ENCODE data around the gene CHRNG.
A peak's percentile ranks its signal among the peaks of the same experiment; 100 is the strongest.

Gene CHRNG

DNA sequence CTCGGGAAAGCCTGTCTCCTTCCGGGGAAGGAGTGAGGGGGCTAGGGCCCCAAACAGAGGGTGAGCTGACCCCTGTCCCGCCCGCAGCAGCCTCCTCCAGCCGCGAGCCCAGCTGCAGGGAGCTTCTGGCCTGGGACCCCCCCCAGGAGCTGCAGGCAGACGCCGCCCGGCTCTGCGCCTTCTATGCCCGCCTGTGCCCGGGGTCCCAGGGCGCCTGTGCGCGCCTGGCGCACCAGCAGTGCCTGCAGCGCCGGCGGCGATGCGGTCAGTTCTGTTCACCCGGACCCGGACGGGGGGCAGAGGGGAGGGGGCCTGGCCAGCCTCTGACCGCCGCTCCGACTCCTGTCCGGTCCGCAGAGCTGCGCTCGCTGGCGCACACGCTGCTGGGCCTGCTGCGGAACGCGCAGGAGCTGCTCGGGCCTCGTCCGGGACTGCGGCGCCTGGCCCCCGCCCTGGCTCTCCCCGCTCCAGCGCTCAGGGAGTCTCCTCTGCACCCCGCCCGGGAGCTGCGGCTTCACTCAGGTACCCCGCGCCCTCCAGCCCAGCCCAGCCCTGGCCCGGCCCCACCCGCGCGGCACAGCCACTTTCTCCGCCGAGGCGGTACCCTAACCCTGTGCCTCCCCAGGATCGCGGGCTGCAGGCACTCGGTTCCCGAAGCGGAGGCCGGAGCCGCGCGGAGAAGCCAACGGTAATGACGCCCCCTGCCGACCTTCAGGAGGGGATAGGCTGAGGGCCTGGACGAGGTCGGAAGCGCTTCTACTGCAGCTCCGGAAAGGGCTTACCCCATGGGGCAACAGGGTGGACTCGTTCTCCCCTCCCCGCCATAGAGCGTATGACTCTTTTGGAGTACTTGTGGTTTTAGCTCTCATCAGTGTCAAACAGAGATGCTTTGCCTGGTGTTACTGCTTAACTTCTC is 15.6 kb upstream of the CHRNG start (continued):
- TF ChIP-seq KLF1 (tag by site-specific recombination; IDR thresholded peaks at IDR 0.05), result peak; percentile 64
- TF ChIP-seq, protein P1, sequence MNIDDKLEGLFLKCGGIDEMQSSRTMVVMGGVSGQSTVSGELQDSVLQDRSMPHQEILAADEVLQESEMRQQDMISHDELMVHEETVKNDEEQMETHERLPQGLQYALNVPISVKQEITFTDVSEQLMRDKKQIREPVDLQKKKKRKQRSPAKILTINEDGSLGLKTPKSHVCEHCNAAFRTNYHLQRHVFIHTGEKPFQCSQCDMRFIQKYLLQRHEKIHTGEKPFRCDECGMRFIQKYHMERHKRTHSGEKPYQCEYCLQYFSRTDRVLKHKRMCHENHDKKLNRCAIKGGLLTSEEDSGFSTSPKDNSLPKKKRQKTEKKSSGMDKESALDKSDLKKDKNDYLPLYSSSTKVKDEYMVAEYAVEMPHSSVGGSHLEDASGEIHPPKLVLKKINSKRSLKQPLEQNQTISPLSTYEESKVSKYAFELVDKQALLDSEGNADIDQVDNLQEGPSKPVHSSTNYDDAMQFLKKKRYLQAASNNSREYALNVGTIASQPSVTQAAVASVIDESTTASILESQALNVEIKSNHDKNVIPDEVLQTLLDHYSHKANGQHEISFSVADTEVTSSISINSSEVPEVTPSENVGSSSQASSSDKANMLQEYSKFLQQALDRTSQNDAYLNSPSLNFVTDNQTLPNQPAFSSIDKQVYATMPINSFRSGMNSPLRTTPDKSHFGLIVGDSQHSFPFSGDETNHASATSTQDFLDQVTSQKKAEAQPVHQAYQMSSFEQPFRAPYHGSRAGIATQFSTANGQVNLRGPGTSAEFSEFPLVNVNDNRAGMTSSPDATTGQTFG (tag by site-specific recombination; IDR thresholded peaks at IDR 0.05; ENCODE audit: borderline replicate concordance), result no peak
- TF ChIP-seq ZNF366 (tag by site-specific recombination; conservative IDR thresholded peaks at IDR 0.05), result no peak
- TF ChIP-seq, protein P2, sequence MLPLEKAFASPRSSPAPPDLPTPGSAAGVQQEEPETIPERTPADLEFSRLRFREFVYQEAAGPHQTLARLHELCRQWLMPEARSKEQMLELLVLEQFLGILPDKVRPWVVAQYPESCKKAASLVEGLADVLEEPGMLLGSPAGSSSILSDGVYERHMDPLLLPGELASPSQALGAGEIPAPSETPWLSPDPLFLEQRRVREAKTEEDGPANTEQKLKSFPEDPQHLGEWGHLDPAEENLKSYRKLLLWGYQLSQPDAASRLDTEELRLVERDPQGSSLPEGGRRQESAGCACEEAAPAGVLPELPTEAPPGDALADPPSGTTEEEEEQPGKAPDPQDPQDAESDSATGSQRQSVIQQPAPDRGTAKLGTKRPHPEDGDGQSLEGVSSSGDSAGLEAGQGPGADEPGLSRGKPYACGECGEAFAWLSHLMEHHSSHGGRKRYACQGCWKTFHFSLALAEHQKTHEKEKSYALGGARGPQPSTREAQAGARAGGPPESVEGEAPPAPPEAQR (tag by site-specific recombination; IDR thresholded peaks at IDR 0.05), result no peak
- no peak for TF ChIP-seq ZNF341 (tag by site-specific recombination; IDR thresholded peaks at IDR 0.05; ENCODE audit: low read depth)
- TF ChIP-seq, protein P3, sequence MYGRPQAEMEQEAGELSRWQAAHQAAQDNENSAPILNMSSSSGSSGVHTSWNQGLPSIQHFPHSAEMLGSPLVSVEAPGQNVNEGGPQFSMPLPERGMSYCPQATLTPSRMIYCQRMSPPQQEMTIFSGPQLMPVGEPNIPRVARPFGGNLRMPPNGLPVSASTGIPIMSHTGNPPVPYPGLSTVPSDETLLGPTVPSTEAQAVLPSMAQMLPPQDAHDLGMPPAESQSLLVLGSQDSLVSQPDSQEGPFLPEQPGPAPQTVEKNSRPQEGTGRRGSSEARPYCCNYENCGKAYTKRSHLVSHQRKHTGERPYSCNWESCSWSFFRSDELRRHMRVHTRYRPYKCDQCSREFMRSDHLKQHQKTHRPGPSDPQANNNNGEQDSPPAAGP (tag by site-specific recombination; IDR thresholded peaks at IDR 0.05), result no peak
- TF ChIP-seq, protein P4, sequence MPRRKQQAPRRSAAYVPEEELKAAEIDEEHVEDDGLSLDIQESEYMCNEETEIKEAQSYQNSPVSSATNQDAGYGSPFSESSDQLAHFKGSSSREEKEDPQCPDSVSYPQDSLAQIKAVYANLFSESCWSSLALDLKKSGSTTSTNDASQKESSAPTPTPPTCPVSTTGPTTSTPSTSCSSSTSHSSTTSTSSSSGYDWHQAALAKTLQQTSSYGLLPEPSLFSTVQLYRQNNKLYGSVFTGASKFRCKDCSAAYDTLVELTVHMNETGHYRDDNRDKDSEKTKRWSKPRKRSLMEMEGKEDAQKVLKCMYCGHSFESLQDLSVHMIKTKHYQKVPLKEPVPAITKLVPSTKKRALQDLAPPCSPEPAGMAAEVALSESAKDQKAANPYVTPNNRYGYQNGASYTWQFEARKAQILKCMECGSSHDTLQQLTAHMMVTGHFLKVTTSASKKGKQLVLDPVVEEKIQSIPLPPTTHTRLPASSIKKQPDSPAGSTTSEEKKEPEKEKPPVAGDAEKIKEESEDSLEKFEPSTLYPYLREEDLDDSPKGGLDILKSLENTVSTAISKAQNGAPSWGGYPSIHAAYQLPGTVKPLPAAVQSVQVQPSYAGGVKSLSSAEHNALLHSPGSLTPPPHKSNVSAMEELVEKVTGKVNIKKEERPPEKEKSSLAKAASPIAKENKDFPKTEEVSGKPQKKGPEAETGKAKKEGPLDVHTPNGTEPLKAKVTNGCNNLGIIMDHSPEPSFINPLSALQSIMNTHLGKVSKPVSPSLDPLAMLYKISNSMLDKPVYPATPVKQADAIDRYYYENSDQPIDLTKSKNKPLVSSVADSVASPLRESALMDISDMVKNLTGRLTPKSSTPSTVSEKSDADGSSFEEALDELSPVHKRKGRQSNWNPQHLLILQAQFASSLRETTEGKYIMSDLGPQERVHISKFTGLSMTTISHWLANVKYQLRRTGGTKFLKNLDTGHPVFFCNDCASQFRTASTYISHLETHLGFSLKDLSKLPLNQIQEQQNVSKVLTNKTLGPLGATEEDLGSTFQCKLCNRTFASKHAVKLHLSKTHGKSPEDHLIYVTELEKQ (tag by site-specific recombination; IDR thresholded peaks at IDR 0.05; ENCODE audit: borderline replicate concordance), result no peak
- TF ChIP-seq ZNF169 (tag by site-specific recombination; IDR thresholded peaks at IDR 0.05), result no peak
- TF ChIP-seq MYNN (tag by site-specific recombination; IDR thresholded peaks at IDR 0.05; ENCODE audit: borderline replicate concordance), result no peak
- TF ChIP-seq ZNF433 (tag by site-specific recombination; IDR thresholded peaks at IDR 0.05; ENCODE audit: low read depth), result no peak
- no peak for TF ChIP-seq ZBTB21 (tag by site-specific recombination; IDR thresholded peaks at IDR 0.05)
- peak; percentile 41 for TF ChIP-seq GLIS1 (tag by site-specific recombination; IDR thresholded peaks at IDR 0.05)
- no peak for TF ChIP-seq ZNF214 (tag by site-specific recombination; IDR thresholded peaks at IDR 0.05; ENCODE audit: borderline replicate concordance)
- no peak for TF ChIP-seq SALL2 (tag by site-specific recombination; IDR thresholded peaks at IDR 0.05; ENCODE audit: borderline replicate concordance)
- no peak for TF ChIP-seq ZNF239 (tag by site-specific recombination; IDR thresholded peaks at IDR 0.05)
- no peak for TF ChIP-seq ZNF664 (tag by site-specific recombination; IDR thresholded peaks at IDR 0.05)
- no peak for TF ChIP-seq WT1 (tag by site-specific recombination; IDR thresholded peaks at IDR 0.05)
- no peak for TF ChIP-seq ZNF501 (tag by site-specific recombination; IDR thresholded peaks at IDR 0.05)
- TF ChIP-seq ZNF837 (tag by site-specific recombination; IDR thresholded peaks at IDR 0.05), result no peak
- no peak for TF ChIP-seq TCF7L2 (IDR thresholded peaks at IDR 0.05; ENCODE audit: borderline replicate concordance, low read depth, low read length)
- TF ChIP-seq, protein P5, sequence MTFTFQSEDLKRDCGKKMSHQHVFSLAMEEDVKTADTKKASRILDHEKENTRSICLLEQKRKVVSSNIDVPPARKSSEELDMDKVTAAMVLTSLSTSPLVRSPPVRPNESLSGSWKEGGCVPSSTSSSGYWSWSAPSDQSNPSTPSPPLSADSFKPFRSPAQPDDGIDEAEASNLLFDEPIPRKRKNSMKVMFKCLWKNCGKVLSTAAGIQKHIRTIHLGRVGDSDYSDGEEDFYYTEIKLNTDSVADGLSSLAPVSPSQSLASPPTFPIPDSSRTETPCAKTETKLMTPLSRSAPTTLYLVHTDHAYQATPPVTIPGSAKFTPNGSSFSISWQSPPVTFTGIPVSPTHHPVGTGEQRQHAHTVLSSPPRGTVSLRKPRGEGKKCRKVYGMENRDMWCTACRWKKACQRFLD (tag by site-specific recombination; IDR thresholded peaks at IDR 0.05), result no peak
- TF ChIP-seq ZEB2 (tag by site-specific recombination; IDR thresholded peaks at IDR 0.05), result peak; percentile 65; the same call in 1 of the 2 replicates
- TF ChIP-seq ZNF211 (tag by site-specific recombination; IDR thresholded peaks at IDR 0.05; ENCODE audit: low read depth), result no peak
- no peak for TF ChIP-seq ZNF274 (IDR thresholded peaks at IDR 0.05; ENCODE audit: low read length)
- TF ChIP-seq ZNF274 (tag by site-specific recombination; IDR thresholded peaks at IDR 0.05; ENCODE audit: borderline replicate concordance), result no peak
- TF ChIP-seq, protein P6, sequence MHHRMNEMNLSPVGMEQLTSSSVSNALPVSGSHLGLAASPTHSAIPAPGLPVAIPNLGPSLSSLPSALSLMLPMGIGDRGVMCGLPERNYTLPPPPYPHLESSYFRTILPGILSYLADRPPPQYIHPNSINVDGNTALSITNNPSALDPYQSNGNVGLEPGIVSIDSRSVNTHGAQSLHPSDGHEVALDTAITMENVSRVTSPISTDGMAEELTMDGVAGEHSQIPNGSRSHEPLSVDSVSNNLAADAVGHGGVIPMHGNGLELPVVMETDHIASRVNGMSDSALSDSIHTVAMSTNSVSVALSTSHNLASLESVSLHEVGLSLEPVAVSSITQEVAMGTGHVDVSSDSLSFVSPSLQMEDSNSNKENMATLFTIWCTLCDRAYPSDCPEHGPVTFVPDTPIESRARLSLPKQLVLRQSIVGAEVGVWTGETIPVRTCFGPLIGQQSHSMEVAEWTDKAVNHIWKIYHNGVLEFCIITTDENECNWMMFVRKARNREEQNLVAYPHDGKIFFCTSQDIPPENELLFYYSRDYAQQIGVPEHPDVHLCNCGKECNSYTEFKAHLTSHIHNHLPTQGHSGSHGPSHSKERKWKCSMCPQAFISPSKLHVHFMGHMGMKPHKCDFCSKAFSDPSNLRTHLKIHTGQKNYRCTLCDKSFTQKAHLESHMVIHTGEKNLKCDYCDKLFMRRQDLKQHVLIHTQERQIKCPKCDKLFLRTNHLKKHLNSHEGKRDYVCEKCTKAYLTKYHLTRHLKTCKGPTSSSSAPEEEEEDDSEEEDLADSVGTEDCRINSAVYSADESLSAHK (tag by site-specific recombination; IDR thresholded peaks at IDR 0.05), result no peak
